Stromal cell of bone marrow (primary cell): Measurements from ENCODE around the gene AUTS2.

Experiments
- DNase-seq: peaks from one replicate; pipeline ENCODE4 v3.0.0-alpha.2; 2012; ENCODE audit warnings: low read depth

AUTS2 gene

DNA sequence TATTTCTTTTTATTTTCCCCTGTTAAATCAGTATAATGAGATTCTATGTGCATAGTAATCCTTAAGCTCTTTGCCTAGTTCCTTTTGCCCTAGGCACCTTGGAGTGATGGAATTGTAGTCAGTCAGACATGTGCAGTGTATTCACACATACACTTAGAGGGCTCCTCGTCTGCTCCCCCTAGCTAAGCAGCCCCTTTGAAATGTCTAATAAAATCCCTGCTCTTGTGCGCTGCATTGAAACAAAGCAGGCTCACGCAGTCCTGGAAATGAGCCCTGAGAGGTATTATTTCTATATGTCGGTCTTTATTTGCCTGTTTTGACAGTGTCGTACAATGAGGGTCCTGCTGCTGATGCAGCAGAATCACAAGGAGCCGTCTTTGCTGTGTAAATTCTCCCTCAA, 258.7 kb downstream of the AUTS2 start:
- no peak for DNase-seq

DNA sequence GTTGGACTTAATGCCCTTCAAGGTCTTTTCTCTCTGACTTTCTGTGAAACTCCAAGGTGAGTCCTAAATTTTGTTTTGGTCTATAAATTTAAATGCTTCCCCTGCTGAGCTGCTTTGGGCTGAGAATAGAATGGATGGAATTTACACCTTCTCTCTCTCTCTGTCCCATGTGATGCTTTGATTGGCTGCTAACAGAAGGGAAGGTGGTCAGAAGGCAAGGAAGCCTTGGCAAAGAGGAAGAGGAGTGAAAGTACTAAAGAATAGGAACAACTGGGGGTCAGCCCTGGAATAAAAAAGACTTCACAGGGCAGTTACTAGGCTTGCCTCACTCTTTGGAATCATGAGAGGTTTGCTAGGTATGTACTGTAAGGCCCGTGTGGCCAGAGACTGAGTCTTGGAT, 260.2 kb downstream of the AUTS2 start:
- no peak for DNase-seq

DNA sequence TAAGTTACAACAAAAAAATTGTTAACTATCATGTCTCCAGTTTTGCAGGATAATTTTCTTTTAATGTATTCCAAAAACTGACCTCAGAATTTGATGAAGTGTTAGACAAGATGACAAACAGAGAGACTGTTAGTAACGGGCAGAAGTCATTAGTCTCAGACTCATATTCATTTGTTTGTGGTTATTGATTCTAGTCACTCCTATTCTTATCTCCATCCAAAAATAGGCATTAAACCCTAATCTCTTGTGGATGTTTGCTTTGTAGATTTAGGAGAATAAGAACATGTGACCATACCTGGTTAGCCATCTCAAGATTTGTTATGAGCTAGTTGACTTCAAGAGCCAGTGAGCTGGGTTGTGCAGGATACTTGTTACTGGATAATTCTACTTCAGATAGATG, 261.1 kb downstream of the AUTS2 start:
- DNase-seq = no peak

DNA sequence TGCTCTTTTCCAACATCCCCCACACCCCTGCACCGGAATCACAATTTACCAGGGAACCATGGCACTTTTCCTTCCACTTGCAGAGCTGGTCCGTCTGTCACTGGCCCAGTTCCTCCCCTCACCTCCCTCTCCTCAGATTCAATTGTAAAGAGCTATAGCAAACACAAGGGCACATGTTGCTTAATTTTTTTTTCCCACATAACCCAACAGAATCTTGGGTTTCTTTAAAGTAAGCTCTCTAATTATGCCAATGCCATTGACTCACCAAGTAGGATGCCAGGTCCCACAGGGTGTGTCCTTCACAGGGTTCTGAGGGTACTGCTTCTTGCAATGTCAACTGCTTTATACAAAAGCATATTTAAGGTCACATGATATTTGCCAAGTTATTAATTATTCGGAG, 262.2 kb downstream of the AUTS2 start:
- no peak for DNase-seq

DNA sequence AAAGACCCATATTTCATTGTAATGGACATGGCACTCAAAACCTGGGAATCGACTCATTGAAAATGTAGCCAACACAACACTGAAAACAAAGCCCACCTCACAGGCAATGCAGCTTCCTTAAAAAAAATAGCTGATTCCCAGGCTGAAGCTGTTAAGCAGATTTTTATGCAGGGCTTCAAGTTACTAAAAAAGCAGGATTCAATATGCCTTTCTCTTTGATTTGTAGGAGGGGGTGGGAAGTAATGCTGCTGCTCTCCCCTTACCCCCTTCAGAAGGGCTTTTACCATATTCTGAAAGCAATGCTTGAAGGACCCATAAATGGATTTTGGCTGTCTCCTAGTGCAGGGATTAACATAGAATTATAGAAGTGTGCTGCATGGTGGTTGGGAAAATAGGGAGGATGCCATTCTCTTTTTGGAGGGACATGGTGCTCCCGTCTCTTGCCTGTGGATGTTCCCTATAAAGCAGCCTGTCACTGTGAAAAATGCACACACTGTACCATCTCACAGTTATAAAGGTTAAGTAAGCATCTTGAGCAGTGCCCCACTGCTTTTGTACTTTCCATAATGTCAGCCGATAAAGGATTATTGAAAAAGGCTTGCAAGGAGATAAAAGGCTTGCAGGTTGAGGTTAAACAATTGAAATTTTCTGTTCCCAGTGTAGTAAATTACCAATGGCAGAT, 262.8 kb downstream of the AUTS2 start:
- DNase-seq = no peak

DNA sequence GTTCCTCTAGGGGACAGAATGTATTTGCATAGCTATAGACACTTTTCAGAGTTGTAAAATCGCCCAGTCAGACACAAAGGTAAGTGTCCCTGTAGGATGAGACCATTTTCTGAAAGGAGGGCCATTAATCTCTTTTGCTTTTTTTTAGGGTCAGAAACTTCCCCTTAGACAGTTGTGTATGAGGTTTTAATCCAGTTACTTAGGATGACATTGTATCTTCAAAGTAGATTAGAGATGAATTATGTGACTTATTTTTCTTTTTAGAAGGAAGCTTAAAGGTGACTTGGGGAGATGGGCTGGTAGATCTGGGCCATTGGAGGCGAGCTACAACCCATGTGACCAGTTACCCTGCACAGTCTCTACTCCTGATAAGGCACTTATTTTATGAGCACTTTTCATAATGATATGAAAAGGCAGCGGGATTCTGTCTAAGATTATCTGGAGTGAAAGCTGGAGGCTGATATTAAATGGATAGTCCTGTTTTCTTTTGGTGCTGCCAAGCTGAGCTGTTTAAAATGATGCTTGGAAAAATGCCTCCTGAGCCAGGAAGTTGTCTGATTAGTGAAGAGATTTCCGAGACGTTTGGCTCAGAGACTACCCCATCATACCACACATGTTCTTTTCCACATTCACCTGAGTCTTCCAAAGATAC, 264.3 kb downstream of the AUTS2 start:
- no peak for DNase-seq

DNA sequence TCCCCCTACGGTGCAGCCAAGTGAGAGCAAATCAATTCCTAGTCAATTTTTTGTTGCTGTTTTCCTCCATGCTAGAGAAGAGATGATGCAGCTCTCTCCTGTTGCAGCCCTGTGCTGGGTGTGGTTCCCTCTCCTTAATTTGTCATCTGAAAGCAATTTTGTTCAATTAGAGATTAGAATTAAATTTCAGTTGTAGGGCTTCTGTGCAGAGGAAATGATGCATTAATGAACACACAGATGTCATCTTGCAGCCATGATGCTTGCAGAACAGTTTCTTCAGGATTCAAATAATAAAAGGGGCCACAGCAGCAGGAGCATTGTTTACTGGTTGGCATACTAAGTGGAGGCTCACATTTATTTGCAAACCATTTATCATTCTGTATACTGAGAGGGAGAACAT, 266.0 kb downstream of the AUTS2 start:
- DNase-seq = peak; percentile 3

DNA sequence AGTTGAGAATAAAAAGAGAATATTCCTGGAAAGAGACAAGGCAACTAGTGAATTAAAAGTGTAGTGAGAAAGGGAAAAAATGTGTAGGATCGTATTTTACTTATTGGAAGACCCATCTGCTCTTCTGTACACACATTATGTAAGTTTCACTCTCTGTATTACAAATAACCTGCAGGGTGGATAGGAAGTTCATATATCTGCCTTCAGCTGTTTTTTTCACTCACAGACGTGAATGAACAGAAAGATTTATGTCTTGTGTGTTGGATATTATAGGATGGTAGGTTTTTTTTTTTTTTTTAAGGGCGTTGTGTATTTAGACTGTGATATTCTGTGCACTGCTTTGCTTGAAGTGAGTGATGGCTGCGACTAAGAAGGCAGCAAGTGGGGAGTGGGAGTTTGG, 266.5 kb downstream of the AUTS2 start:
- DNase-seq = no peak

DNA sequence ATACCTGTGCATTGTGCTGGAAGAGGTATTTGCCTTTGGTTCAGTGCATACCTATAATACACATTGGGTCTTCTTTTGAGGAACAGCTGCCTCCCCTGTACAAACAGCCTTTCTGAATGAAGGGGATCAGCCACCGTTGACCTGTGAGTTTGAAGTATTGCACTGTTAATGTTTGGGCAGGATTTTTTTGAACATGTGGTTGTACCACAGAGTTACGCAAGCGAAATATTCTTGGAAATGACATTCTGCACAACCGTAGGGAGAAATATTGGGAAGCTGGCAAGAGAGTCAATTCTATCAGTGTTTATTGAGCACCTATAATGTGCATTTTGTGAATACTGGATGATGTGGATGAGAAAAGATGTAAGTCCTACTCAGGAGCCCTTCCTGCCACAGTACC, 270.6 kb downstream of the AUTS2 start:
- DNase-seq = no peak

DNA sequence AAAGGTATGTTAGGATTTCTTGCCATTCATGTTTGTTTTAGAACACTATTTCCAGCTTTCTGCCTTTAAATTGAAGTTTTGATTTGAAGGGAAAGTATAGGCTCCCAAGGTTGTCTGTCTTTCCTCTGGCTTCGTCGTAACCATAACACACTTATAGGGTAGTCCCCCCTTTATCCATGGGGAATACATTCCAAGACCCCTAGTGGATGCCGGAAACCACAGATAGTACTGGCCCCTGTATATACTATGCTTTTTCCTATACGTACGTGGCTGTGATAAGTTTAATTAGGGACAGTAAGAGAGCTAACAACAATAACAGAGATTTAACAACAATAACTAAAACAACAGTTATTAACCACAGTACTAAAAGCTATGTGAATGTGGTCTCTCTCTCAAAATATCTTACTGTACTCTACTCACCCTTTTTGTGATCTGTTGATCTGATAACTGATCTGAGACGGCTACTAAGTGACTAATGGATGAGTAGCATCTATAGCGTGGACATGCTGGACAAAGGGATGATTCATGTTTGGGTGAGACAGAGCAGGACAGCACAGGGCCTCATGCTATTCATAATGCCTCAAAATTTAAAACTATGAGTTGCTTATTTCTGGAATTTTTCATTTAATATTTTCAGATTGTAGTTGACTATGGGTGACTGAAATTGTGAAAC, 273.1 kb downstream of the AUTS2 start:
- DNase-seq = peak; percentile 75

DNA sequence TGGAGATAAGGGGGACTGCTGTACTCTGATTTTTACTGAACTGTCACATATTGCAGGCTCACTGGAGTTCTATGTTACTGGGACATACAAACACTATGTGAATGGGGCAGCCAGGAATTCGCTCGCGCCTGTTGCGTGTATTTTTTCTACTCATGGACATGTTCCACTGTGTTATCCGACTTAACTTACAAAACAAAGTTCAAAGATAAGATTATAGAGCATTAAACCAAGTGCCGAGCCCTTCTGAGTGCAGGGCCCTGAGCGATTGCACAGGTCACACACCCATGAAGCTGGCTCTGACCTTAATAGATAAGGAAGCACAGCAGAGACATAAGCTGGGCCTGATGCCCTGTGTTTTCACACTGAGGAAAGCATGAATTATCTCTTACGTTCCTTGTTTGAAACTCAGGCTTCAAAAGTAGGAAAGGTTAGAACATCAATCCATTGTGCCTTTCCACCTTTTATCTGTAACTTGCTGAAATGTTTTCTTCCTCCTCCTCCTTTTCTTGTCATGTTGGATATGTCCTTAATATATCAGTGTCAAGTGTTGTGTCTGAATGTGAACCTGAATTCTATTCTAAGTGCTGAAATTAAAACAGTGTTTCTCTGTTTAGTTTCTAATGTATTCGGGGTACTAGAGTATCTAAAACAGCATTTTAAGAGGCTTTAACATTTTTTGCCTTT, 273.8 kb downstream of the AUTS2 start:
- no peak for DNase-seq

DNA sequence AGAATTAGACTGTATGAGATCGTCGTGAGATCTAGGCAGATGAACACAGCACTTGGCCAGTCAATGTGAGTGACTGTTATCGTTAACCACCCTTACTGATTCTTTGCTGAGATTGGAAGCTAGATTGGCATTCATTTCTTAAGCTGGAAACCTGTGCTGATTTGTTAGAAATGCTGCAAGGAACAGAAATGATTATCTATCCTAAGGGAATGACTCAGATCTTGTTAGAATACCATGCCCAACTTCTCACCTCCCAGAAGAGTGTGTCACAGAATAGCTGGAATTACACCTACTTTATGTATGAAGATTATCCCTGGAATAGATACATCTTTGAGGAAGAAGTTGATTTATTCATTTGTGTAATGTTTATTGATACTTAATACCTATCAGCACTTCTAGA, 275.2 kb downstream of the AUTS2 start:
- no peak for DNase-seq

DNA sequence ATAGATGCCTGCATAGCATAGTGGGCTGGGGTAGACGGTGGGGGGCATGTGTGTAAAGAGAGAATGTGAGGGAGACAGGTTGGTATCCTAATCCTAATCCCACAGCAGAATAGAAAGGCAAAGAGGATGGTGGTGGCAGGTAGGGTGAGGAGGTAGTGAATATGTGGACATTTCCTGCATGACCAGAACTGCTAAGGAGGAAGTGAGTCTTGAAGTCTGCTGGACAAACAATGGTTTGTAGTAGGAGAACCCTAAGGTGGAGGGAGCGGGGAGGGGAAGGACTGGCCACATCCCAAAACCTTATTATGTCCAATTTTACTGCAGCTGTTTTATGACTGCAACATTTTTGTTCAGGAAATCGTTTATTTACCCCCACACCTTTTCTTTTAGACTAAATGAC, 279.7 kb downstream of the AUTS2 start:
- no peak for DNase-seq

DNA sequence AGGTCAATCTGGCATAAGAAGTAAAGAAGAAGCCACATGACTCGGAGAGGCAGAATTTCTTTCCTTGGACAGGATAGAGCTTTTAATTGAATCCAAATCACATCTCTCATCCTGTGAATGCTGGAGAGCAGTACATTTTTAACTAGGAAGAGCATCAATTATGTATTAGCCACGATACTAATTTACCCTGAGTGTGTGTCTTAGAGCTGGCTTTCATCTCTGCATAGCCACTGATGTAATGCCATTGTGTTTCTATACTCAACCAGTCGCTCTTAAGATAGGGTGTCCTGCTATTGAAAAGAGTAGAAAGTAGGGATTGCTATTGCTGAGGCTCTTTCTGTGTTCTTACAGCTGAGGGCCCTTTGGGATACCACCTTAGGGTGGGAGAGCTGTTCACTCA, 280.3 kb downstream of the AUTS2 start:
- no peak for DNase-seq

DNA sequence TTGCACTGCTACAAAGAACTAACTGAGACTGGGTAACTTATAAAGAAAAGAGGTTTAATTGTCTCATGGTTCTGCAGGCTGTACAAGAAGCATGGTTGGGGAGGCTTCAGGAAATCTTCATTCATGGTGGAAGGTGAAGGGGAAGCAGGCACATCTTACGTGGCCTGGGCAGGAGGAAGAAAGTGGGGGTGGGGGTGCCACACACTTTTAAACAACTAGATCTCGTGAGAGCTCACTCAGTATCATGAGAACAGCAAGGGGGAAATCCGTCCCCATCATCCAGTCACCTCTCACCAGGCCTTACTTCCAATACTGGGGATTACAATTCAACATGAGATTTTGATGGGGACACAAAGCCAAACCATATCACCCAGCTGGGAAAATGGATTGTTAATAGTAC, 281.7 kb downstream of the AUTS2 start:
- DNase-seq = no peak

DNA sequence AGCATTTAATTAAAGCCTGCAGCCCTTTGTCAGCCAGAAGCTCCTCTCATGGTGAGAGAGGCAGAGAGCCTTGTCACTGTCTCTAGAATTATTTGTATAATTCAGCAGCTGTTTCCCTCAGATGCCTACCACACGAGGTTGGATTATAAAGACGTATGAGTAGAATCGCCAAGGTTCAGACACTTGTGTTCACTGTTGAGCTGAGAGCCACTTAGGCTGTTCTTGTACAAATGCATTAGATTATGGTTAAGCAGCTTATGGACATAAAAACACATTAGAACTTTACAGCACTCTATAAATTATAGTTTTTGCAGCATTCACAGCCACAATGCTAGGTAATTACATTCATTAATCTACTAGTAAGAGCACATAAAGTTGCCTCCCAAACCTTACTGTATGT, 282.6 kb downstream of the AUTS2 start:
- no peak for DNase-seq

DNA sequence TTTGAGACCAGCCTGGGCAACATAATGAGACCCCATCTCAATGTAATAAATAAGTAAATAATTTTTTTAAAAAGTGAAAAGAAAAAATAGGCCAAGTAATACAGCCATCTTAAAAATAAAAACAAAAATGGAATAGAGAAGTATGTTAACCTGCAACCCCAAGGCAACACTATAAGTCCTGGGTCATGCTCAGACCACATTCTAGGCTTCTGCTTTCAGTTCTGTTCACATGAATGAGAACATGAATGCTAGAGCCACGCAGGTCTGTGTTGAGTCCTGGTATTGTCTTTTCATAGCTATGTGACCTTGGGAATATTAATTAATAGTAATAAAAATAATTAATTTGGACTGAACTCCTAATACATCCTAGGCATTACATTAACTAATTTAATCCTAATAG, 284.0 kb downstream of the AUTS2 start:
- DNase-seq = no peak

DNA sequence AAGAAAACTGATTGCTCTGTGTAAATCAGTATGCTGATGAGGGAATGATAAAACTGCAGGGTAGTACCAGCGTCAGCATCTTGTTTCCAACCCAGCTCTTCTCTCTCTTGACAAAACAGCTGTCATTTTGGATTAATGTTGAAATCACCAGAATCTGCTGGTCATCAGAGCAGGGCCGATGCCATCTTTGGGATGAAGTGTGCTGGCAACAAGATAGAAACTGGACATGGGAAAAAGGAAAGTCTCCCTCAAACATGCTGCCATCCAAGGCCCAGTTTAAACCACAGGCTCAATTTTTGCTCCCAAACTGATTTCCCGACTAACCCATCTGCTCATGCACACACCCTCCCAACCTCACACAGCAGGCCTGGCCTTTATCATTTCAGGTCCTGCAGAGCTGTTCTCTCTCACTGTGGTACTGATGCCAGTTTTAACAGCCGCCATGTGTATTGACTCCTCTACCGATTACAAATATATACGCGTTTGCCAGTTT, 285.2 kb downstream of the AUTS2 start:
- DNase-seq = no peak

DNA sequence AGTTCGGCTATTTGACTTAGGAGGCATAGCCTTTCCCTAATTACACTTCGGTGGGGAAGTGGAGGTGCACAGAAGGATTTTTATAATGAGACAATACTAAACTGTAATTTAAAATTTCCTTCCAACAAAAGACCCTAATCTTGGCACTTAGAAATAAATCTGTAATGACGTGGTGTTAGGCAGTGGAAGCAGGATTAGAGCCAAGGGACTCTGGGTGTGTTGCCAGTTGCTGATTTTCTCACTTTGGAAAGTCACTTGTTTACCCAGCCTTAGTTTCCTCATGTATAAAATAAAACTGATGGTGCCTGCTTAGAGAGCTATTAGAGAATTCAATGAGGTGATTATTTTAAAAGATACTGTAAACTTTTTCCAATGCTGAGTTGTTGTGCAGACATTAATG, 287.2 kb downstream of the AUTS2 start:
- no peak for DNase-seq

DNA sequence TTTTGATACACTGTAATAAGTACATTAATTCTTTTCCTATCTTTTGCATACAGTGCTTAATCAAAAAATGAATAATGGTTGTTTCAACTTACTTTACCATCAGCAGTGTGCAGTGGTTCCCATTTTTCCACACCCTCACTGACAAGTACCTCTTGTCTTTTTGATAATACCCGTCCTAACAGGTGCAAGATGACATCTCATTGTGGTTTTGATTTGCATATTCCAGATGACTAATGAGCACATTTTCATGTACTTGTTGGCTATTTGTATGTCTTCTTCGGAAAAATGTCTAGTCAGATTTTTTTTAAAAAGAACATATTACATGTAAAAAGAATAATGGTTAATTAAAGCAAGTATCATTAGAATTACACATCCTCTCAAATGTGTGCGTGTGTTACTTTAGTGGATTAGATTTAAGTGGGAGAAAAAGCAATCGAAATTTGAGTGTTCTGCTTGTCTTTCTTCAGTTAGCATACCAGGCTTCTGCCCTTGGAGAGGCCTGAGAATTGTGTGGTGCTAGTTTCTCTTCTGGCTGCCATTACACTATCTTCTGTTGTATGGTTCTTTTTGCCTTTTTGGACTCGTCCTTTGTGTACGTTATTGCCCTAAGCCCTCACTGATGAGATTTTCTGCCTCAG, 291.2 kb downstream of the AUTS2 start:
- DNase-seq = no peak

DNA sequence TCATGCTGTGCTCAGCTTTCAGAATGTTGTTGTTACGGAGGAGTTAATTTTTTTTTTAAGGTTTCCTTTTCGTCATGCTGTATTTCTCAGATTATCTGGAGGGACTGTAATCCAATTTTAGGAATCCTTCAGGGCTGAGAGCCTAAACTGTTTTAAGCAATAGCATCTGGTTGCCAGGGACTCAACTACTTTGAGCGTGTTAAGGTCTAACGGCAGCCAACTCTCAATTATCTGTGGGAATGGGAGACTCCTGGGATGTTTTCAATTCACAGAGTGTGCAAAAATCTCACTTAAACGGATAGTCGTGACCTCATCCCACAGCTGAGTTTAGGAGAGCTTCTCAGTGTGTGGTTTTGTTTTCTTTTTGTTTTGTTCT, 291.7 kb downstream of the AUTS2 start:
- no peak for DNase-seq

DNA sequence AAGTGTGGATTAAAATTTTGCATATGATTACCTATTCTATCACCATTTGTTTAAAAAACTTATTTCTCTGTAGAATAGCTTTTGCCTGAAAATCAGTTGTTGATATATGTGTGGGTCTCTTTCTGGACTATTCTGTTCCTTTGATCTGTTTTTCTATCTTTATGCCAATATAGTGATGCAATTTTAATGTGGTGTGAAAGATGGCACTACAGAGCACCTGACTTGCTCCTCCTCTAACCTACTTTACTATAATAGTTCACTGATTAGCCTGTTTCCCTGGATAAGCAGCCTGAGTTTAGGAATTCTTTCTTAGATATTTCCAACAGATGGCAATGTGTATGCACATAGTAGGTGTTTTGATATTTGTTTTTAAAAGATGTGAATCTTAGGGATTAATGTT, 294.5 kb downstream of the AUTS2 start:
- no peak for DNase-seq
